ENCODE data around the gene HAUS6. TPM values are rescaled to one million over a fixed set of nuclear protein-coding genes. Genes with fewer than 3 reads are reported as not detected.

HAUS6 gene
- total and polyA plus RNA-seq, 2 donors (not counting 1 experiment from before 2014, with no cell fraction given) = 4.1 to 13.5 TPM

- Histone ChIP-seq H3K27ac (ENCODE audit: low read length in 2 of 2) (no peak overlapping the region), H3K4me2 (replicated peaks; ENCODE audit: low read depth, low read length, poor library complexity, severe bottlenecking) (no peak overlapping the region), H3K27me3 (replicated peaks in 1 of 4; ENCODE audit: control extremely low read depth in 1 of 4, control insufficient read depth in 3 of 4, insufficient read depth in 4 of 4, low read length in 3 of 4) (no peaks in the 10 kb centered on the region), H2AFZ (ENCODE audit: insufficient read depth, low read depth, low read length, poor library complexity, severe bottlenecking) (no peak overlapping the region), H3K9me3 (ENCODE audit: control extremely low read depth in 1 of 3, control insufficient read depth in 2 of 3, insufficient read depth in 1 of 3, low read length in 2 of 3) (no peaks in the 10 kb centered on the region), H3K36me3 (replicated peaks in 1 of 2; ENCODE audit: control extremely low read depth in 1 of 2, control insufficient read depth in 1 of 2, extremely low read depth in 1 of 2, insufficient read depth in 2 of 2, low read length in 1 of 2) (peaks cover 0 to 40% of the 10 kb centered on the region in 2 experiments), H3K79me2 (ENCODE audit: control insufficient read depth, insufficient read depth, low read length) (no peaks in the 10 kb centered on the region), H3K4me3 (ENCODE audit: control extremely low read depth in 1 of 5, extremely low read depth in 1 of 5, insufficient read depth in 1 of 5, low read depth in 2 of 5, low read length in 4 of 5) (no peak overlapping the region), H3K4me1 (ENCODE audit: control insufficient read depth in 2 of 2, insufficient read depth in 2 of 2, low read length in 2 of 2) (no peaks in the 10 kb centered on the region), H4K20me1 (ENCODE audit: control insufficient read depth, insufficient read depth, low read length, poor library complexity, severe bottlenecking) (no peaks in the 10 kb centered on the region), H3K9ac (ENCODE audit: low read length) (no peak overlapping the region)
- intact Hi-C loops (cut with micrococcal nuclease) = no loop called here
- Mint-ChIP-seq H3K27me3 (no peaks in the 10 kb centered on the region), H3K27ac (no peak overlapping the region), H3K4me3 (no peak overlapping the region), H3K9me3 (ENCODE audit: insufficient read depth) (no peaks in the 10 kb centered on the region), H3K4me1 (no peaks in the 10 kb centered on the region)
- TF ChIP-seq EZH2 (IDR thresholded peaks at IDR 0.05; ENCODE audit: borderline replicate concordance, insufficient read depth, low read depth, low read length, poor library complexity, severe bottlenecking) (no peak), CTCF (IDR thresholded peaks at IDR 0.05) (no peak)
- ATAC-seq (ENCODE audit: low read depth) (no peak), DNase-seq (no peak)
- POLR2A ChIA-PET = no interaction called here
- CTCF ChIA-PET = no interaction called here
- WGBS (ENCODE audit: insufficient coverage) = 93% methylated on average over 4 of the region's 10 CpGs
Observed at GRCh38 chr9:19116107-19116790, 13.5 kb upstream of the HAUS6 start.

GRCh38 chr9:19114680-19115270 is 12.1 kb upstream of the HAUS6 start:
- POLR2A ChIA-PET = no interaction called here
- Mint-ChIP-seq H3K4me1 (no peaks in the 10 kb centered on the region), H3K27ac (no peak overlapping the region), H3K9me3 (ENCODE audit: insufficient read depth) (no peaks in the 10 kb centered on the region), H3K4me3 (no peak overlapping the region), H3K27me3 (no peaks in the 10 kb centered on the region)
- intact Hi-C loops (cut with micrococcal nuclease) = no loop called here
- CTCF ChIA-PET = no interaction called here
- Histone ChIP-seq H3K27me3 (replicated peaks in 1 of 4; ENCODE audit: control extremely low read depth in 1 of 4, control insufficient read depth in 3 of 4, insufficient read depth in 4 of 4, low read length in 3 of 4) (no peaks in the 10 kb centered on the region), H2AFZ (ENCODE audit: insufficient read depth, low read depth, low read length, poor library complexity, severe bottlenecking) (no peak overlapping the region), H4K20me1 (ENCODE audit: control insufficient read depth, insufficient read depth, low read length, poor library complexity, severe bottlenecking) (no peaks in the 10 kb centered on the region), H3K4me3 (ENCODE audit: control extremely low read depth in 1 of 5, extremely low read depth in 1 of 5, insufficient read depth in 1 of 5, low read depth in 2 of 5, low read length in 4 of 5) (no peak overlapping the region), H3K27ac (ENCODE audit: low read length in 2 of 2) (no peak overlapping the region), H3K4me1 (ENCODE audit: control insufficient read depth in 2 of 2, insufficient read depth in 2 of 2, low read length in 2 of 2) (no peaks in the 10 kb centered on the region), H3K9me3 (ENCODE audit: control extremely low read depth in 1 of 3, control insufficient read depth in 2 of 3, insufficient read depth in 1 of 3, low read length in 2 of 3) (no peaks in the 10 kb centered on the region), H3K79me2 (ENCODE audit: control insufficient read depth, insufficient read depth, low read length) (no peaks in the 10 kb centered on the region), H3K9ac (ENCODE audit: low read length) (no peak overlapping the region), H3K36me3 (replicated peaks in 1 of 2; ENCODE audit: control extremely low read depth in 1 of 2, control insufficient read depth in 1 of 2, extremely low read depth in 1 of 2, insufficient read depth in 2 of 2, low read length in 1 of 2) (peaks cover 0 to 26% of the 10 kb centered on the region in 2 experiments), H3K4me2 (replicated peaks; ENCODE audit: low read depth, low read length, poor library complexity, severe bottlenecking) (no peak overlapping the region)
- WGBS (ENCODE audit: insufficient coverage) = 94% methylated on average over 2 of the region's 3 CpGs
- no peak for DNase-seq
- no peak for ATAC-seq (ENCODE audit: low read depth)
- no peak for TF ChIP-seq EZH2 (IDR thresholded peaks at IDR 0.05; ENCODE audit: borderline replicate concordance, insufficient read depth, low read depth, low read length, poor library complexity, severe bottlenecking)
- TF ChIP-seq CTCF (IDR thresholded peaks at IDR 0.05) = no peak

Measured in B cell (primary cell).